ENCODE results near the gene ZNF426.

DNA sequence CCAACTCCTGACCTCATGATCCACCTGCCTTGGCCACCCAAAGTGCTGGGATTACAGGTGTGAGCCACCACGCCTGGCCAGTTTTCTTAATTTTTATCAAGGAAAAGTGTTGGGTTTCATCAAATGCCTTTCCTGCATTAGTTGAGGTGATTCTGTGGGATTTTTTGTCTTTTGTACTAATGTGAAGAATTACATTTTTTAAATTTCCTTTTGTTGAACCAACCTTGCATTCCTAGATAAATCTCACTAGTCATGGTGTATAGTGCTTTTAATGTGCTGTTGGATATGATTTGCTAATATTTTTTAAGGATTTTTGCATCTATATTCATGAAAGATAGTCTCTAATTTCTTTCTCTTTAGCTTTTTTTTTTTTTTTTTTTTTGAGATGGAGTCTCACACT is 37.6 kb downstream of the ZNF426 start:
- no peak for TF ChIP-seq POLR2A (IDR thresholded peaks at IDR 0.05)
- TF ChIP-seq, protein P1, sequence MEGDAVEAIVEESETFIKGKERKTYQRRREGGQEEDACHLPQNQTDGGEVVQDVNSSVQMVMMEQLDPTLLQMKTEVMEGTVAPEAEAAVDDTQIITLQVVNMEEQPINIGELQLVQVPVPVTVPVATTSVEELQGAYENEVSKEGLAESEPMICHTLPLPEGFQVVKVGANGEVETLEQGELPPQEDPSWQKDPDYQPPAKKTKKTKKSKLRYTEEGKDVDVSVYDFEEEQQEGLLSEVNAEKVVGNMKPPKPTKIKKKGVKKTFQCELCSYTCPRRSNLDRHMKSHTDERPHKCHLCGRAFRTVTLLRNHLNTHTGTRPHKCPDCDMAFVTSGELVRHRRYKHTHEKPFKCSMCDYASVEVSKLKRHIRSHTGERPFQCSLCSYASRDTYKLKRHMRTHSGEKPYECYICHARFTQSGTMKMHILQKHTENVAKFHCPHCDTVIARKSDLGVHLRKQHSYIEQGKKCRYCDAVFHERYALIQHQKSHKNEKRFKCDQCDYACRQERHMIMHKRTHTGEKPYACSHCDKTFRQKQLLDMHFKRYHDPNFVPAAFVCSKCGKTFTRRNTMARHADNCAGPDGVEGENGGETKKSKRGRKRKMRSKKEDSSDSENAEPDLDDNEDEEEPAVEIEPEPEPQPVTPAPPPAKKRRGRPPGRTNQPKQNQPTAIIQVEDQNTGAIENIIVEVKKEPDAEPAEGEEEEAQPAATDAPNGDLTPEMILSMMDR (IDR thresholded peaks at IDR 0.05 in 8 of 11, conservative IDR thresholded peaks at IDR 0.05 in 3 of 11): no peak
